ENCODE data around the gene METTL21A. TPM values are rescaled to one million over a fixed set of nuclear protein-coding genes. Genes with fewer than 3 reads are reported as not detected.

The METTL21A gene
- total and polyA plus RNA-seq, 9 of the 15 experiments (the other 6 are each of a cell fraction or from before 2014, with no cell fraction given), result 9.1 to 46.5 (median 37.4) TPM

DNA sequence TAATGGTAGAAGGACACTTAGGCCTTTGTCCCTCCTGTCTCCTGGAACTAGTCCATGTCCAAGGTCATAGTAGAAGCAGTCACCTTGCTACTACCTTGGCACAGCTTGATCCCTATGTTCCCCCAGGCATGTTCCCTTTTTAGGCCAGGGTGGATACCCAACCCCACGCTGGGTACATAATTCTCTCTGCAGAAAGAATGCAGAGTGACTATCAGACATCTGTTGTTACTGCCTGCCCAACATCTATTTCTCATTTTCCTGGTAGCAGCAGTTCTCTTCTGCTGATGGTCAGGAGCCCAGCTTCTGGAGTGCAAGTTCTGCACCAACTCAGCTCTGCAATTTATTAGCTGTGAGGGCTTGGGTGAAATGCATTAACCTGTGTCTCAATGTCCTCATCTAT, 4.4 kb upstream of the METTL21A start (continued):
- no peak for TF ChIP-seq ZNF75A (CRISPR knock-in tag; IDR thresholded peaks at IDR 0.05)
- TF ChIP-seq SMC3 (conservative IDR thresholded peaks at IDR 0.05; ENCODE audit: insufficient read depth, low read depth, low read length), result no peak
- TF ChIP-seq, protein P1, sequence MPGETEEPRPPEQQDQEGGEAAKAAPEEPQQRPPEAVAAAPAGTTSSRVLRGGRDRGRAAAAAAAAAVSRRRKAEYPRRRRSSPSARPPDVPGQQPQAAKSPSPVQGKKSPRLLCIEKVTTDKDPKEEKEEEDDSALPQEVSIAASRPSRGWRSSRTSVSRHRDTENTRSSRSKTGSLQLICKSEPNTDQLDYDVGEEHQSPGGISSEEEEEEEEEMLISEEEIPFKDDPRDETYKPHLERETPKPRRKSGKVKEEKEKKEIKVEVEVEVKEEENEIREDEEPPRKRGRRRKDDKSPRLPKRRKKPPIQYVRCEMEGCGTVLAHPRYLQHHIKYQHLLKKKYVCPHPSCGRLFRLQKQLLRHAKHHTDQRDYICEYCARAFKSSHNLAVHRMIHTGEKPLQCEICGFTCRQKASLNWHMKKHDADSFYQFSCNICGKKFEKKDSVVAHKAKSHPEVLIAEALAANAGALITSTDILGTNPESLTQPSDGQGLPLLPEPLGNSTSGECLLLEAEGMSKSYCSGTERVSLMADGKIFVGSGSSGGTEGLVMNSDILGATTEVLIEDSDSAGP (CRISPR knock-in tag; IDR thresholded peaks at IDR 0.05), result no peak
- no peak for TF ChIP-seq NFIC (IDR thresholded peaks at IDR 0.05)

DNA sequence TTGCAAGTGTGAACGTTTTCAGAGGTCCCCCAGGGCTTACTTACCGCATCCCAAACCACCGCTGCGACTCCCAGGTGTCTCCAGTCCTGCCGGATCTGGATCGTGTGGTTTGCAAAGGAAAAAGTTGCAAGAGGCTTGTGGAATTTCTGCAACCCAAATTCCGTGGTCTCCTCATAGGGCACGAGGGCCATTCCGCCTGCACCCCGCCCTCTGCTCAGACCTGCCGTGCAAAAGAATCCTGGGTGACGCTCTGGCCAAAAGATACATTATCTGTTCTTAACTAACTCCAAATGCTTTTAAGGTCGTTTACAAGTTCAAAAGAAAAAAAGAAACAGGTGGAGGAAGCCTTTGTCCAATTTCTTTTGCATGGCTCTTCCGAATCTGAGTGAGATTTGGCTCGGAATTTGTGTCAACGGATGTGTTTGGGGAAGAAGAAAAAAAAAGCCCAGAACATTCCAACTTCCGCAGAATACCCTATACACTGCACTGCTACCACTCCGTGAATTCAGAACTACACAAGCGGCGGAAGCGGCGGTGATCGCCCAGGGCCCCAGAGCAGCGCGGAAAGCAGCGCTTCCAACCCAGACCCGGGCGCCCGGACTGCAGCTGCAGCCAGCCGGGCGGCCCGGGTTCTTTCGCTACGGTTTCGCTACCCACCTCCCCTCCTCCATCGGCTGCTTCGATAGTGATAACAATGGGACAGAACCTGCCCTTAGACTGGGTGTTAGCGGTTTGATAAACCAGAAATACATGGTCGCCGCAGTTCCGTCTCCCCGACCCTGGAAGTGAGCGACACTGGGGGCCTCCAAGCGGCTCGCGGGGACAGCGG, 795 bp downstream of the METTL21A start:
- no peaks in the 10 kb centered on the region for H3K9me1 ChIP-seq (ENCODE audit: control insufficient read depth, insufficient read depth, low read length)
- H3K9me3 ChIP-seq (replicated peaks; ENCODE audit: control insufficient read depth, insufficient read depth, low read depth, low read length), result no peaks in the 10 kb centered on the region
- H2AFZ ChIP-seq (ENCODE audit: low read depth, low read length), result peak overlapping the region; percentile 97
- intact Hi-C loops (cut with micrococcal nuclease) (loop anchor here (2.0 to 10.0 kb wide), 5 partner anchors 96 to 418 kb away; partner anchors contain the start of gene CREB1), in situ Hi-C loops (cut with MboI) (no loop called here)
- H3K4me3 ChIP-seq, result peak overlapping the region; percentile 86
- H4K20me1 ChIP-seq (replicated peaks; ENCODE audit: control insufficient read depth, insufficient read depth, low read length), result no peaks in the 10 kb centered on the region
- H3K79me2 ChIP-seq (ENCODE audit: control insufficient read depth, insufficient read depth, low read length), result peaks cover 18% of the 10 kb centered on the region
- peaks cover 0 to 24% of the 10 kb centered on the region in 2 experiments; a peak in 2 of 5 replicates for H3K4me1 ChIP-seq (replicated peaks in 1 of 2; ENCODE audit: control insufficient read depth in 2 of 2, insufficient read depth in 2 of 2, low read length in 2 of 2)
- peak overlapping the region; percentile 96 for H3K27ac ChIP-seq (ENCODE audit: extremely low read depth, low read depth, low read length)
- peak; percentile 61 for ATAC-seq
- BruUV-seq (replicated peaks), result TSS peak; percentile 68
- 1% methylated on average over 25 of the region's 47 CpGs for WGBS (ENCODE audit: insufficient coverage, low coverage, missing lambda C conversion rate)
- H3K36me3 ChIP-seq (ENCODE audit: control insufficient read depth, insufficient read depth, low read length), result peaks cover 36% of the 10 kb centered on the region; the same call in 2 of the 3 replicates
- peak; percentile 9 to 61 (median 16) for DNase-seq (ENCODE audit: extremely low read depth in 1 of 4, low spot score in 3 of 4)
- ChIA-PET CTCF (ENCODE audit: low intra/inter-chr PET ratio) (interaction anchor here (1.2 kb wide), 1 partner anchor 110 kb away, joined by 4 read pairs; no protein-coding TSS in a partner anchor), POLR2A (interaction anchor here (1.0 kb wide), 2 partner anchors 95 to 139 kb away, joined by 3 to 4 read pairs; partner anchors contain the start of gene CREB1)
- H3K9ac ChIP-seq (ENCODE audit: insufficient read depth in 1 of 2, low read depth in 2 of 2, low read length in 2 of 2), result peak overlapping the region; percentile 92 to 98
- H3K4me2 ChIP-seq (ENCODE audit: insufficient read depth, low read length), result peak overlapping the region; percentile 91
- no peaks in the 10 kb centered on the region for H3K27me3 ChIP-seq (ENCODE audit: control insufficient read depth in 2 of 2, insufficient read depth in 2 of 2, low read length in 2 of 2)
- no peak for FAIRE-seq
- TF ChIP-seq, protein P2, sequence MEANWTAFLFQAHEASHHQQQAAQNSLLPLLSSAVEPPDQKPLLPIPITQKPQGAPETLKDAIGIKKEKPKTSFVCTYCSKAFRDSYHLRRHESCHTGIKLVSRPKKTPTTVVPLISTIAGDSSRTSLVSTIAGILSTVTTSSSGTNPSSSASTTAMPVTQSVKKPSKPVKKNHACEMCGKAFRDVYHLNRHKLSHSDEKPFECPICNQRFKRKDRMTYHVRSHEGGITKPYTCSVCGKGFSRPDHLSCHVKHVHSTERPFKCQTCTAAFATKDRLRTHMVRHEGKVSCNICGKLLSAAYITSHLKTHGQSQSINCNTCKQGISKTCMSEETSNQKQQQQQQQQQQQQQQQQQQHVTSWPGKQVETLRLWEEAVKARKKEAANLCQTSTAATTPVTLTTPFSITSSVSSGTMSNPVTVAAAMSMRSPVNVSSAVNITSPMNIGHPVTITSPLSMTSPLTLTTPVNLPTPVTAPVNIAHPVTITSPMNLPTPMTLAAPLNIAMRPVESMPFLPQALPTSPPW (CRISPR knock-in tag; IDR thresholded peaks at IDR 0.05), result no peak
- TF ChIP-seq BRD9 (IDR thresholded peaks at IDR 0.05; ENCODE audit: low read depth, partially characterized antibody) (no peak), MECOM (CRISPR knock-in tag; IDR thresholded peaks at IDR 0.05) (no peak), ETV6 (IDR thresholded peaks at IDR 0.05; ENCODE audit: borderline replicate concordance in 1 of 2, low read depth in 2 of 2, low read length in 1 of 2) (no peak), ETV6 (CRISPR knock-in tag; IDR thresholded peaks at IDR 0.05; ENCODE audit: borderline replicate concordance) (no peak), RBBP5 (IDR thresholded peaks at IDR 0.05; ENCODE audit: borderline replicate concordance, insufficient read depth, low read length, poor library complexity, severe bottlenecking) (peak; percentile 35), HOXB6 (CRISPR knock-in tag; IDR thresholded peaks at IDR 0.05; ENCODE audit: borderline replicate concordance) (no peak)
- TF ChIP-seq, protein P3, sequence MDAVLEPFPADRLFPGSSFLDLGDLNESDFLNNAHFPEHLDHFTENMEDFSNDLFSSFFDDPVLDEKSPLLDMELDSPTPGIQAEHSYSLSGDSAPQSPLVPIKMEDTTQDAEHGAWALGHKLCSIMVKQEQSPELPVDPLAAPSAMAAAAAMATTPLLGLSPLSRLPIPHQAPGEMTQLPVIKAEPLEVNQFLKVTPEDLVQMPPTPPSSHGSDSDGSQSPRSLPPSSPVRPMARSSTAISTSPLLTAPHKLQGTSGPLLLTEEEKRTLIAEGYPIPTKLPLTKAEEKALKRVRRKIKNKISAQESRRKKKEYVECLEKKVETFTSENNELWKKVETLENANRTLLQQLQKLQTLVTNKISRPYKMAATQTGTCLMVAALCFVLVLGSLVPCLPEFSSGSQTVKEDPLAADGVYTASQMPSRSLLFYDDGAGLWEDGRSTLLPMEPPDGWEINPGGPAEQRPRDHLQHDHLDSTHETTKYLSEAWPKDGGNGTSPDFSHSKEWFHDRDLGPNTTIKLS (IDR thresholded peaks at IDR 0.05; ENCODE audit: borderline replicate concordance, low read depth), result no peak
- TF ChIP-seq, protein P4, sequence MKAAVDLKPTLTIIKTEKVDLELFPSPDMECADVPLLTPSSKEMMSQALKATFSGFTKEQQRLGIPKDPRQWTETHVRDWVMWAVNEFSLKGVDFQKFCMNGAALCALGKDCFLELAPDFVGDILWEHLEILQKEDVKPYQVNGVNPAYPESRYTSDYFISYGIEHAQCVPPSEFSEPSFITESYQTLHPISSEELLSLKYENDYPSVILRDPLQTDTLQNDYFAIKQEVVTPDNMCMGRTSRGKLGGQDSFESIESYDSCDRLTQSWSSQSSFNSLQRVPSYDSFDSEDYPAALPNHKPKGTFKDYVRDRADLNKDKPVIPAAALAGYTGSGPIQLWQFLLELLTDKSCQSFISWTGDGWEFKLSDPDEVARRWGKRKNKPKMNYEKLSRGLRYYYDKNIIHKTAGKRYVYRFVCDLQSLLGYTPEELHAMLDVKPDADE (conservative IDR thresholded peaks at IDR 0.05; ENCODE audit: control insufficient read depth, low read depth, low read length), result no peak

Data from K562 (cell line).